ENCODE data around the gene TMSB10.

Gene TMSB10

GRCh38 chr2:84905181-84906107 is at the start of gene TMSB10:
Gene TMSB10 (plus strand): TSS chr2:84905656.
- Histone ChIP-seq H3K27ac (ENCODE audit: low read depth, low read length, poor library complexity, severe bottlenecking) (peak within 1 kb of the TSS; percentile 60), H4K20me1 (ENCODE audit: insufficient read depth, low read length) (no peaks in the 10 kb centered on the region), H3K4me3 (ENCODE audit: low read depth, low read length, poor library complexity, severe bottlenecking) (peak within 1 kb of the TSS; percentile 97), H3K9ac (ENCODE audit: low read length) (peak within 1 kb of the TSS; percentile 91), H3K9me3 (ENCODE audit: low read length) (no peaks in the 10 kb centered on the region), H3K79me2 (ENCODE audit: insufficient read depth, low read length) (0 out of 2 replicates have a peak, but pooled peaks cover 5% of the 10 kb centered on the region), H2AFZ (ENCODE audit: low read length) (peak within 1 kb of the TSS; percentile 52; the same call in 1 of the 2 replicates), H3F3A (ENCODE audit: insufficient read depth, low read length) (no peaks in the 10 kb centered on the region), H3K4me1 (ENCODE audit: insufficient read depth, low read length, severe bottlenecking) (peaks cover 17% of the 10 kb centered on the region), H3K36me3 (ENCODE audit: insufficient read depth, low read length) (peaks cover 9% of the 10 kb centered on the region; the same call in 1 of the 2 replicates), H3K27me3 (ENCODE audit: insufficient read depth, low read length) (no peaks in the 10 kb centered on the region), H3K4me2 (ENCODE audit: low read length) (peak within 1 kb of the TSS; percentile 99), H3K9me2 (ENCODE audit: low read depth, low read length) (no peaks in the 10 kb centered on the region)
- TF ChIP-seq EZH2 (IDR thresholded peaks at IDR 0.05; ENCODE audit: borderline replicate concordance, low read length) = no peak
- TF ChIP-seq, protein P1, sequence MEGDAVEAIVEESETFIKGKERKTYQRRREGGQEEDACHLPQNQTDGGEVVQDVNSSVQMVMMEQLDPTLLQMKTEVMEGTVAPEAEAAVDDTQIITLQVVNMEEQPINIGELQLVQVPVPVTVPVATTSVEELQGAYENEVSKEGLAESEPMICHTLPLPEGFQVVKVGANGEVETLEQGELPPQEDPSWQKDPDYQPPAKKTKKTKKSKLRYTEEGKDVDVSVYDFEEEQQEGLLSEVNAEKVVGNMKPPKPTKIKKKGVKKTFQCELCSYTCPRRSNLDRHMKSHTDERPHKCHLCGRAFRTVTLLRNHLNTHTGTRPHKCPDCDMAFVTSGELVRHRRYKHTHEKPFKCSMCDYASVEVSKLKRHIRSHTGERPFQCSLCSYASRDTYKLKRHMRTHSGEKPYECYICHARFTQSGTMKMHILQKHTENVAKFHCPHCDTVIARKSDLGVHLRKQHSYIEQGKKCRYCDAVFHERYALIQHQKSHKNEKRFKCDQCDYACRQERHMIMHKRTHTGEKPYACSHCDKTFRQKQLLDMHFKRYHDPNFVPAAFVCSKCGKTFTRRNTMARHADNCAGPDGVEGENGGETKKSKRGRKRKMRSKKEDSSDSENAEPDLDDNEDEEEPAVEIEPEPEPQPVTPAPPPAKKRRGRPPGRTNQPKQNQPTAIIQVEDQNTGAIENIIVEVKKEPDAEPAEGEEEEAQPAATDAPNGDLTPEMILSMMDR (IDR thresholded peaks at IDR 0.05; ENCODE audit: low read length) = peak; percentile 31; the same call in 1 of the 2 replicates

- Histone ChIP-seq H3K9ac (ENCODE audit: low read length) (no peak overlapping the region), H4K20me1 (ENCODE audit: insufficient read depth, low read length) (no peaks in the 10 kb centered on the region), H3K27me3 (ENCODE audit: insufficient read depth, low read length) (no peaks in the 10 kb centered on the region; the same call in 1 of the 2 replicates), H3K27ac (ENCODE audit: low read depth, low read length, poor library complexity, severe bottlenecking) (no peak overlapping the region), H2AFZ (ENCODE audit: low read length) (no peak overlapping the region), H3F3A (ENCODE audit: insufficient read depth, low read length) (no peaks in the 10 kb centered on the region), H3K9me3 (ENCODE audit: low read length) (0 out of 2 replicates have a peak, but pooled peaks cover 4% of the 10 kb centered on the region), H3K36me3 (ENCODE audit: insufficient read depth, low read length) (no peaks in the 10 kb centered on the region), H3K4me3 (ENCODE audit: low read depth, low read length, poor library complexity, severe bottlenecking) (no peak overlapping the region), H3K9me2 (ENCODE audit: low read depth, low read length) (no peaks in the 10 kb centered on the region), H3K4me1 (ENCODE audit: insufficient read depth, low read length, severe bottlenecking) (no peaks in the 10 kb centered on the region), H3K79me2 (ENCODE audit: insufficient read depth, low read length) (no peaks in the 10 kb centered on the region), H3K4me2 (ENCODE audit: low read length) (no peak overlapping the region)
- TF ChIP-seq EZH2 (IDR thresholded peaks at IDR 0.05; ENCODE audit: borderline replicate concordance, low read length) = no peak
- TF ChIP-seq, protein P1 (IDR thresholded peaks at IDR 0.05; ENCODE audit: low read length) = no peak
Observed at GRCh38 chr2:84855731-84856130, 49.7 kb upstream of the TMSB10 start.

DNA sequence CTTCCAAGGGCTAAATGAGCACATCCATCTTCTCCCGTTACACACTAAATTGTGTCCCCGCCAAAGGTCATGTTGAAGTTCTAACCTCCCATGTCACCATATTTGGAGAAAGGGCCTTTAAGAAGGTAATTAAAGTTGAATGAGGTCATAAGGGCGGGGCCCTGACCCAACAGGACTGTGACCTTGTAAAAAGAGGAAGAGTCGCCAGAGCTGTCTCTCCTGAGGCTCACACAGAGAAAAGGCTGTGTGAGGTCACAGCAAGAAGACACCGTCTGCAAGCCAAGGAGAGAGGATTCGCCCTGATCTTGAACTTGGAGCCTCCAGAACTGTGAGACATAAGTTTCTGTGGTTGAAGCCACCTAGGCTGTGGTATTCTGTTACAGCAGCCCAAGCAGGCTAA is 48.7 kb upstream of the TMSB10 start:
- no peak for TF ChIP-seq EZH2 (IDR thresholded peaks at IDR 0.05; ENCODE audit: borderline replicate concordance, low read length)
- TF ChIP-seq, protein P1 (IDR thresholded peaks at IDR 0.05; ENCODE audit: low read length) = no peak
- Histone ChIP-seq H3K4me3 (ENCODE audit: low read depth, low read length, poor library complexity, severe bottlenecking) (no peak overlapping the region), H3K79me2 (ENCODE audit: insufficient read depth, low read length) (no peaks in the 10 kb centered on the region), H3K9me2 (ENCODE audit: low read depth, low read length) (no peaks in the 10 kb centered on the region), H4K20me1 (ENCODE audit: insufficient read depth, low read length) (no peaks in the 10 kb centered on the region), H3K36me3 (ENCODE audit: insufficient read depth, low read length) (no peaks in the 10 kb centered on the region), H3K9me3 (ENCODE audit: low read length) (0 out of 2 replicates have a peak, but pooled peaks cover 4% of the 10 kb centered on the region), H3K9ac (ENCODE audit: low read length) (no peak overlapping the region), H3K4me1 (ENCODE audit: insufficient read depth, low read length, severe bottlenecking) (no peaks in the 10 kb centered on the region), H2AFZ (ENCODE audit: low read length) (no peak overlapping the region), H3K27ac (ENCODE audit: low read depth, low read length, poor library complexity, severe bottlenecking) (no peak overlapping the region), H3K27me3 (ENCODE audit: insufficient read depth, low read length) (no peaks in the 10 kb centered on the region; the same call in 1 of the 2 replicates), H3K4me2 (ENCODE audit: low read length) (no peak overlapping the region), H3F3A (ENCODE audit: insufficient read depth, low read length) (no peaks in the 10 kb centered on the region)
